HL-60 (cell line): Measurements from ENCODE around the gene NME7.

Experiments
- DNase-seq, 2 experiments: peaks; one replicate each; pipeline ENCODE4 v3.0.0-alpha.2; 2010 to 2020; ENCODE audit warnings: low read depth in 1 of 2, low spot score in 1 of 2
- H3K27ac ChIP-seq: fragments of 250-450 bp; sonication (Bioruptor Pico); replicated peaks from 2 replicates; pipeline ENCODE4 v1.5.1; 2020; ENCODE audit warnings: mild to moderate bottlenecking, moderate library complexity
- H3K27me3 ChIP-seq: fragments of 250-450 bp; sonication (Bioruptor Pico); 2 replicates; pipeline ENCODE4 v1.5.1; 2021; ENCODE audit warnings: mild to moderate bottlenecking, moderate library complexity; ENCODE audit not compliant: insufficient read depth, poor library complexity, severe bottlenecking
- H3K4me3 ChIP-seq: replicated peaks from 2 replicates; pipeline ENCODE4 v1.5.1; 2011; ENCODE audit warnings: mild to moderate bottlenecking, control low read depth, low read length; ENCODE audit not compliant: insufficient read depth
- CTCF ChIP-seq: IDR thresholded peaks from one replicate; pipeline ENCODE4 v1.5.1; 2011; ENCODE audit warnings: low read length, control low read depth, inconsistent platforms; ENCODE audit not compliant: insufficient read depth
- GABPA ChIP-seq: IDR thresholded peaks from 2 replicates; pipeline ENCODE4 v1.6.1; 2012; ENCODE audit warnings: low read depth
- POLR2AphosphoS5 ChIP-seq: IDR thresholded peaks from 2 replicates; pipeline ENCODE4 v1.6.1; 2012; ENCODE audit warnings: low read depth
- REST ChIP-seq: IDR thresholded peaks from 2 replicates; pipeline ENCODE4 v1.6.1; 2012; ENCODE audit warnings: low read depth; ENCODE audit not compliant: insufficient replicate concordance
- SPI1 ChIP-seq: IDR thresholded peaks from 2 replicates; pipeline ENCODE4 v1.6.1; 2012; ENCODE audit warnings: low read depth, mild to moderate bottlenecking, borderline replicate concordance

NME7 gene

GRCh38 chr1:169326956-169327268 lies 40.7 kb downstream of the NME7 start:
- Histone ChIP-seq H3K27ac (no peak overlapping the region), H3K4me3 (no peak overlapping the region), H3K27me3 (no peaks in the 10 kb centered on the region)
- TF ChIP-seq POLR2AphosphoS5 (no peak), REST (no peak), SPI1 (no peak), GABPA (no peak), CTCF (no peak)
- DNase-seq: no peak

- Histone ChIP-seq H3K27ac (no peak overlapping the region), H3K4me3 (no peak overlapping the region), H3K27me3 (no peaks in the 10 kb centered on the region)
- DNase-seq: no peak
- no peak for TF ChIP-seq POLR2AphosphoS5
- no peak for TF ChIP-seq CTCF
- TF ChIP-seq GABPA: no peak
- no peak for TF ChIP-seq SPI1
- TF ChIP-seq REST: no peak
Observed at GRCh38 chr1:169326261-169326955, 41.2 kb downstream of the NME7 start.

GRCh38 chr1:169325117-169325516 lies 42.5 kb downstream of the NME7 start:
- DNase-seq: no peak
- TF ChIP-seq SPI1 (no peak), CTCF (no peak), REST (no peak), GABPA (no peak), POLR2AphosphoS5 (no peak)
- H3K27me3 ChIP-seq: no peaks in the 10 kb centered on the region
- no peak overlapping the region for H3K4me3 ChIP-seq
- no peak overlapping the region for H3K27ac ChIP-seq
